CD4-positive, alpha-beta T cell treated with Interleukin-6 at 100 ng/mL for 8 hours (primary cell): ENCODE results near the gene CALD1.

Experiments
- DNase-seq: peaks from one replicate; pipeline ENCODE4 v3.0.0-alpha.2; 2020; ENCODE audit warnings: mixed read lengths, low spot score

The CALD1 gene

DNA sequence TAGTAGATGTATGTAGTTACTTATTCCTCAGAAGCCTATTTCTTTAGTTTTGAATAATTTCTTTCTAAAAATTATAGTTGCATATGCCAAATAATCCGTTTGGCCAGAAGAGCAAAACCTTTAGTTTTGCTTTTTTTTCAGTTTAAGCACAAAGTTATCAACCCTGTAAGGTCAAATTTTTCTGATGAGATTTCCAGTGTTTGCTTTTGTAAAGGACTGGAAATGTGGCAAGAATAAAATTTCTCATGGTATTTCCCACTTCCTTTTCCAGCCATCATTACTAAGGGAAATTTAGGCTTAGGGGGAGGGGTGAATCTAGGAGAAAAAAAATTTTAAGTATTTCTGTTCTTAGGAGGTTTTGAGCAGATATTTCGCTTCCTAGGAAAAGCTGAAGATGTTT is 7.6 kb downstream of the CALD1 start:
- DNase-seq = no peak

DNA sequence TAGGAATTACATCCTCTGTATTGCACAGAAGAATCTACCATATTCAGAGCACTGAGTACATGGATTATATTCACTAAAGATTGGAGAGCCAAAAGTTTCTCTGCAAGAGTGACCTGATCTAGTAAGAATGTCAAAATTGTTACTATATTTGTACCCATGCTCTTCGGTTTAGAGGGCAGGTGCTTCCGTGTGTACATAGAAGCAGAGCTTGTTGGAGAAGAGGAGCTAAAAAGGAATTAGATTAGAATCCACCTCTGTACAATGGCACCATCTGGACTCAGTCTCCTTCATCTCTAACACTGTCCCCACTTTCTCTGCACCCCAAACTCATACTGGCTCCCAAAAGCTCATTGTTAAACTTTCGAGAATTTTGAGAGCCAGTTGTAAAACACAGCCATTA is 8.3 kb downstream of the CALD1 start:
- DNase-seq = no peak

DNA sequence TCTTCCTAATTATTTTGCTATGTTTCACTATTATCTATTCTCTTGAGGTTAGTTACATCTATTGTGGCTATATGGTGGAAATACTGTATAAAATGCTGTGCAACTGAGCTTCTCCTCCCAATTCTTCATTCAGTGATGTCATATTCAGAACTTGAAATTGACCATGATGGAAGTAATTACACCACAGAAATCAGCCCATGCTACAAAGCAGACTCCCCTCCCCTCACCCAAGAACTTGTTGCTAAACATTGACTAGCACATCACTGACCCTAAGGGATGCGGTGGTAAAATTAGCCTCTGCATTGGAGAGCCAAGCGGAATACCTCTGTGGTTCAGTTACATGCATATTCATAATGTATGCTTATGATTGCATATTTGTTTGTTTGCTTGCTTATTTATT is 8.8 kb downstream of the CALD1 start:
- DNase-seq = no peak

- no peak for DNase-seq
These were observed 10.7 kb downstream of the CALD1 start for GRCh38 chr7:134789967-134790685.

DNA sequence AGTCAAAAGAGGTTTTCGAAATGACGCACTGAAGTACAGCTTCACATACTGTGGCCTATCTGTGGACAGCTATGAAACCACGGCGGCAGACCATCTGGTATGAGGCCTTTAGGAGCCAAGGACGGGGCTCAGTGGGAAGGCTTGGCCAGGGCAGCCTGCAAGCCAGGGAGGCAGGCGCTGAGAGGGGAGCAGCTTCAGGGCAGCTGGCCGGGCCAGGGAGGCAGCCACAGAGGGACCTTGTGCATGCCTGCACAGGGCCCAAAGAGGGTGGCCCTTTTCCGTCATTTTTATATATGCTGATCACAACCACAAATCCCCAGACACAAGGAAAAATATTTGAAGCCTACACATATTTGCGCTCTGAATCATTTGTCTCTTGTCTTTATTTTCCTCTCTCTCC is 13.5 kb downstream of the CALD1 start:
- no peak for DNase-seq

- no peak for DNase-seq
These were observed 15.8 kb downstream of the CALD1 start for GRCh38 chr7:134795231-134795630.

DNA sequence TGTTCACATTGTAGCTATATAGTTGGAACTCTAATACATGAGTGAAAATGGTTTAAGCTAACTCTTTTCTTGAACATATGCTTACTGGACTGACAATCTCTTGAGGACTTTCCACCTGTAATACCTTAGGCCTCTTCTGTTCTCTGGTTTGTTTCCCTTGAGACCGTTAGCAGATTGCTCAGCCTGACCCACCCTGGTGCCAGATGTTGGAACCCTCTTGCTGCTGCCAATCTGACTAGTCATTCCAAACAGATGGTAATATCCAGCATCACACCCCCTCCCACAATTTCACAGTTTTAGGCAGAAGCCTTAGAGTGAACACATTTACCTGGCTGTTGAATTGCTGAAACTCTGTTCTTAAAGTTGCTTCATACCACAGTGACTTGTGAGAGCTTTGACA is 18.7 kb downstream of the CALD1 start:
- no peak for DNase-seq

GRCh38 chr7:134799377-134799776 is 19.9 kb downstream of the CALD1 start:
- DNase-seq = no peak

GRCh38 chr7:134802762-134803161 is 23.3 kb downstream of the CALD1 start:
- no peak for DNase-seq

- no peak for DNase-seq
These were observed 24.9 kb downstream of the CALD1 start for GRCh38 chr7:134804351-134804750.

DNA sequence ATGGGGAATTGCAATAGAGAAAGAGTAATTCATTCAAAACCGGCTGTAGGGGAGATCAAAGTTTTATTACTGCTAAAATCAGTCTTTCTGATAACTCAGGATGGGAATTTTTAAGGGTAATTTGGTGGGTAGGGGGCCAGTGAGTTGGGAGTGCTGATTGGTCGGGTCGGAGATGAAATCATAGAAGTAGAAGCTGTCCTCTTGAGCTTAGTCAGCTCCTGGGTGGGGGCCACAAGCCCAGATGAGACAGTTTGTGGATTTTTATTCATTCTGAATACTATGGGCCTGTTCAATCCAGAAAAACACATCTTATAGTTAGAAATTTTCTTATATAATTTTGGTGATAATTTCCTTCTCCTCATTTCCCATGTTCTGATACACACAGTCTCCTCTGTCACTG is 25.4 kb downstream of the CALD1 start:
- DNase-seq = no peak

DNA sequence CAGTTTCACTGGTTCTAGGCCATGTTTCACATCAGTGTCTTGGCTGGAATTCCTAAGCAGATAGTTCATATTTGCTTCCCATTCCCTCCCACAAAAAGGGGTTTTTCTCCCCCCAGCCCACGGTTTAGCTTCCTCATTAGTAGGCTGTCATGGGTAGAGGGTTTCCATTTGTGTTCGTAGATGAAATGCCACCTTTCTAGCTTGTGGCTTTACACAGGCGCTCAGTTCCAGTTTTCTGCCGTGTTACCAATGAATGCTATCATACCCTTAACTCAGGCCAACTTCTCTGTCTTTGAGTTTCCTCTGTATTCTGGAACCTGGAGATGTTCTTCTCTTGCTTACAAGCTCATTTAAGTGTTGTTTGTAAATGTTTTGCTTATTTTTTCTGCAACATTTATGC is 26.8 kb downstream of the CALD1 start:
- DNase-seq = no peak

DNA sequence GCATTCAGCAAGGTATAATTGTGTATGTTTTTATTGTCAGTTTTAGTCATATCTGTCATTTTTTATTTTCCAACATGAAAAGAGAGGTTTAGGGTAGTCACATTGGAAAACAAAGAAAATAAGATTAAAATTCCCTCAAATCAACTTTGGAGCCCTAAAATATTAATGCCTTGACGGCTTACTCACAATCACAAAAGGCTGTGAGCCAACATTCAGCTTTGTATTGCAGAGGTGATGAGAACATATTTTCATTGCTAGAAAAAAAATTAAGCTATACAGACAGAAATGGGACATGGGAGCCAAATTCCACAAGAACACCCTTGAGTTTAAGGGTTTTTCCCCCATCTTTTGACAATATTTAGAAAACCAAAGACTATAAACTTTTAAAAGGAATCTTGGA is 30.2 kb downstream of the CALD1 start:
- no peak for DNase-seq

DNA sequence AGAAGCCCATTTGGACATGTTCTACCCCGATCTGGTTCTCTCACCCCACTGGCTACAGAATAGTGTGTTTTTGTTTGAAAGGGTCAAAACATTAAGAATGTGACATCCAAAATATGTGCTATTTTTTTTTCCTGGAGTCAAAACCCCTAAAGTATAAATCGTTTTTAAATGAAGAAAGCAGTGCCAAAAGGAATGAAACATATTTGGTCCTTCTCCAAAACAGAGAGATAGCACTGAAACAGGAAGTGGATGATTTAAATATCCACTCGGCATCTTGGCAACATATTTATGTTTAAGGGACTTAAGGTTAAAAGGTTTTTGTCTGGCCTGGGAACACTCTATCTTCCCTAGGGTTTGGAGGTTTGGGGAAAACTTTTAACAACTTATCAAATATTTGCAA is 32.3 kb downstream of the CALD1 start:
- DNase-seq = no peak

DNA sequence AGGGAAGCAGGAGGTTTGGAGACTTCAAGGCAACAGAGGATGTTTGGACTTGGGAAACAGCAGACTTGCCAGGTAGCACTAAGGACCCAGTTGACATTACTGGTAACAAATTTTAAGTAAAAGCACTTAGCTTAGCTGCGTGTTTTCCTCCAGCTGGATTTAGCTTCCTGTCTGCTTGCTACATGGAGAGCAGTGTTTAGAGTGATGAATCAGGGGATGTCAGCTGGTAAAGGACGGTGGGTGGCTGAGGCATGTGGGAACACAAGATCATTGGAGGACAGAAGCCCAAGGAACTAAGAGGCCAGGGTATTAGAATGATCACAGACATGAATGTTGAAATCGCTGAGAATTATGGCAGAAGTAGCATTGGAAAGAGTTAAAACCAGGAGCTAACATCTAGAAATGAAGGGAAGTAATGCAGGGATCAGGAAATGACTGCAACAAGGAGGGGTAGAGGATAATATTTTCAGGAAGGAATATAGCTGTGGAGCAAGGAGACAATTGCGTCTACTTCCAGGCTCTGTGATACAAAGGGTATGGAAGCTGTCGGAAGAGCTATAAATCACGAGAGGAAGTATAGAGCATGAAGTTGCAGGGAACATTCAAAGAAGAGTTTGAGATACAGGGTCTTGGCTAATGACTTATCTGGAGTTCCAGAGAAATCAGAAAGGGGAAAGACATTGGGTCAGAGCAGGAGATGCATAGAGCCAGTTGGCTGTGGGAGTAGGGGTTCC is 34.4 kb downstream of the CALD1 start:
- DNase-seq = no peak

- DNase-seq = no peak
These were observed 35.4 kb downstream of the CALD1 start for GRCh38 chr7:134814730-134815364.

DNA sequence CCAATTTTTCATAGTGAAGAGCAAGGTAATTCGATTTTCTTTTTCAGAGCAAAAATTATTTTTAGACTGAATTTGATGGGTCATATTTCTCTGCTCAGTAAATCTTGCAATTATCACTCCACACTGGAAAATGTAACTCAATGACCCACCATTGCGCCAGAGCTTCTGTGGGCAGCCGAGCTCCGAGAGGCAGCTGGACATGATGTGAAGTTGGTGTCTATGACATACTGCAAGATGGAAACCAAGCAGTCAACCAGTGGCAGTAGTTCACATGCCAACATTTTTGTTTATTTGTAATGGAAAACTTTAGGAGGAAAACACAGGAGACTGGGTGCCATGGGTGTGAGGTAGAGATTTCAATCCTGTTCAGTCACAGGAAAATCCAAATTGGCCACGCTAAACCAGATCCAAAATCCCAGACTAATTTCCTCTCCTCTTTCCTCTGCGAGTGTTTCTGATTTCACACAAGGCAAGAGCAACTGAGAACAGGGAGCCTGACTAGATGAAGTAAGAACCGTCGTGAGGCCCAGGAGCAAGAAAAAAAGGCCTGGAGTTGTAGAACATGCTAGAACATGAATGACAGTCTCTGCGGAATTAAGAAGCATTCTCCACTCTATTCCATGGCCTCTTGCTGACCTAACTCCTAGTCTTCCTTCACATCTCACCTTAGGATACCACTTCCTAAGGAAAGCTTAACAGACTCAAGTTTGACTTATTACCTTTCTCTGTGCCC is 39.3 kb downstream of the CALD1 start:
- DNase-seq = no peak

DNA sequence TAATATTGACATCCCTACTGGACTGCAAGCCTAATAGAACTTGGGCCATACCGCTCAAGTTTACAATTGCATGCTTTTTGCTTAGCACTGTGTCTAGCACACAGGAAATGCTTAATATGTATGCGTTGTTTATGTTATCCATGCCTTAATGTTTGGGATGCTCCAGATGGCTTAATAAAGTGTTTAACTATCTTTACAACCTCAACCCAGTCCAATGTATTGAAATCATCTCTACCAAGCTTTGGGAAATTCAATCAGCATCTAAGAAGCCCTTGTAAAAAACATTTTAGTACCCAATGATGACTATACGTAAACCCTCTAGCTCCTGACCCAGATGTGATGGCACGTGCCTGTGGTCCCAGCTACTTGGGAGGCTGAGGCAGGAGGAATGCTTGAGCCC is 40.0 kb downstream of the CALD1 start:
- no peak for DNase-seq

GRCh38 chr7:134820295-134820694 is 40.9 kb downstream of the CALD1 start:
- no peak for DNase-seq

DNA sequence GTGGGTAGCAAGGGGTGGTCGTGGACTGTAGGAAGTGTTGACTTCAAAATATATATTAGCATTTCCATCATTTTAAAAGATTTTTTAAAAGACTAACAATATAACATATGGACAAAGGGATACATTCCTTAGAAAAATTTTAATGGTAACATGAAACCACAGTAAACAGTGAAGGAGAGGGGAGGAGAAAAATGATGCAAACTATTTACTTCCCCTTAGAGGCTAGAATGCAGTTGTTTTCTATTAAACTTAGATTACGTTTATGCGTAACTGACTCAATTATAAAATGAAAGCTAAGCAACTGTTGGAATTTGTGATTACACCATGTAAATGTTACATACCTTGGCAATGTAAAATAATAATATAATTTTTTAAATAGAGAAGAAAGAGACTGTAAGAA is 41.3 kb downstream of the CALD1 start:
- no peak for DNase-seq

- DNase-seq = no peak
These were observed 44.0 kb downstream of the CALD1 start for GRCh38 chr7:134823400-134823799.

GRCh38 chr7:134825666-134826065 is 46.2 kb downstream of the CALD1 start:
- no peak for DNase-seq

- no peak for DNase-seq
These were observed 46.7 kb downstream of the CALD1 start for GRCh38 chr7:134826105-134826504.
